HepG2 (cell line): ENCODE measurements around the gene CTDP1. TPM values are rescaled to one million over a fixed set of nuclear protein-coding genes. Genes with fewer than 3 reads are reported as not detected.

Source experiments
- CC2D1A ChIP-seq: sonication (generic); formaldehyde crosslinking; IDR thresholded peaks from 2 replicates; pipeline ENCODE4 v1.8.1; 2023; ENCODE audit warnings: mild to moderate bottlenecking, missing genetic modification reagents
- DNMT1 ChIP-seq: sonication (generic); formaldehyde crosslinking; IDR thresholded peaks from 2 replicates; pipeline ENCODE4 v1.5.1; 2020; ENCODE audit warnings: mild to moderate bottlenecking, missing genetic modification reagents
- GATAD1 ChIP-seq: IDR thresholded peaks from 2 replicates; pipeline ENCODE4 v1.6.1; 2016; ENCODE audit warnings: missing genetic modification reagents, missing compliant biosample characterization
- KAT7 ChIP-seq: IDR thresholded peaks from 2 replicates; pipeline ENCODE4 v1.6.1; 2018; ENCODE audit warnings: borderline replicate concordance, missing compliant biosample characterization
- NFKB2 ChIP-seq: sonication (generic); formaldehyde crosslinking; IDR thresholded peaks from 2 replicates; pipeline ENCODE4 v1.4.0; 2020; ENCODE audit warnings: missing genetic modification reagents, borderline replicate concordance
- SALL1 ChIP-seq: sonication (generic); formaldehyde crosslinking; IDR thresholded peaks from 2 replicates; pipeline ENCODE4 v1.8.0; 2022; ENCODE audit warnings: mild to moderate bottlenecking, missing genetic modification reagents
- SMARCC2 ChIP-seq: fragments of 450-650 bp; IDR thresholded peaks from 2 replicates; pipeline ENCODE4 v1.6.1; 2017; ENCODE audit warnings: antibody characterized with exemption, mild to moderate bottlenecking
- ZNF549 ChIP-seq: sonication (generic); formaldehyde crosslinking; IDR thresholded peaks from 2 replicates; pipeline ENCODE4 v1.5.0; 2020; ENCODE audit warnings: missing genetic modification reagents
- ZSCAN22 ChIP-seq: sonication (generic); formaldehyde crosslinking; IDR thresholded peaks from 2 replicates; pipeline ENCODE4 v1.4.0; 2020; ENCODE audit warnings: mild to moderate bottlenecking, missing genetic modification reagents
- polyA plus RNA-seq, 8 experiments: library from polyadenylated mRNA; depleted of rRNA in 3 of 8; stranded (reverse) in 7 of 8; unstranded in 1 of 8; fragments of >200 nt; fragmentation: Illumina TruSeq in 4 of 8; extraction: Trizol in 4 of 8; gene quantifications; 2 replicates each; pipeline versions ENCODE4 v1.2.1 to v1.2.3, GENCODE V29; 2011 to 2016; ENCODE audit warnings: low read depth in 4 of 8, missing spikeins in 1 of 8, mixed read lengths in 1 of 8; ENCODE audit not compliant: insufficient read depth in 1 of 8
- total RNA-seq, 5 experiments: library from RNA; depleted of rRNA; stranded (reverse); fragments of >200 nt; fragmentation: Illumina TruSeq; extraction: Trizol; gene quantifications; 2 replicates each; pipeline ENCODE4 v1.2.3, GENCODE V29; 2016; ENCODE audit warnings: low read depth in 1 of 5
- TF ChIP-seq, protein P1 (sequence below): sonication (generic); formaldehyde crosslinking; IDR thresholded peaks from 2 replicates; pipeline ENCODE4 v1.8.1; 2023; ENCODE audit warnings: mild to moderate bottlenecking, inconsistent platforms, moderate library complexity, missing genetic modification reagents, borderline replicate concordance
- TF ChIP-seq, protein P2 (sequence below): sonication (generic); formaldehyde crosslinking; IDR thresholded peaks from 2 replicates; pipeline ENCODE4 v1.9.0; 2022; ENCODE audit warnings: missing genetic modification reagents, mild to moderate bottlenecking, borderline replicate concordance
- TF ChIP-seq, protein P3 (sequence below): IDR thresholded peaks from 2 replicates; pipeline ENCODE4 v1.6.1; 2012; ENCODE audit warnings: low read length, improper control_type of control experiment
- TF ChIP-seq, protein P4 (sequence below): sonication (generic); formaldehyde crosslinking; IDR thresholded peaks from 2 replicates; pipeline ENCODE4 v1.4.0; 2020; ENCODE audit warnings: low read depth, mild to moderate bottlenecking, missing genetic modification reagents
- TF ChIP-seq, protein P5 (sequence below): sonication (generic); formaldehyde crosslinking; IDR thresholded peaks from 2 replicates; pipeline ENCODE4 v1.4.0; 2020; ENCODE audit warnings: mild to moderate bottlenecking, missing genetic modification reagents

Gene CTDP1
- total and polyA plus RNA-seq, 2 of the 13 experiments (the other 11 are each of a cell fraction or from before 2014, with no cell fraction given), result 6.9 to 11.0 TPM

DNA sequence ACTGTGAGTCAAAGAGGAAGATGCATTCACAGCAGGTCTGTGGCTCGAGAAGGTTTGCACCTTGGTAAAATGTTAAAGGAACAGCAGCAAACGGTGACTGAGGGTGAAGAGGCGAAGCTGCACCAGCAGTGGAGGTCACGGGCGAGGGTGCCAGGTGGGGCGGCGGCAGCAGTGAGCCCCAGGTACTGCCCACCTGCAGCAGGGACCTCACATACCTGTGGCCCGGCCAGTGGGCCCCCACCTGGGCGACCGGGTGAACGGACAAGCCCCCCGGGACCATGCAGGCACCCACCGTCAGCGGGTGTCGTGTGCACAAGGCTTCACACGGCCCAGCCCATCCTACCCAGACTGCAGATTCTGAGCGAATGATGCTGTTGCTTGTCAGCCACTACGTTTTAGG lies 94.5 kb downstream of the CTDP1 start (continued):
- TF ChIP-seq, protein P1, sequence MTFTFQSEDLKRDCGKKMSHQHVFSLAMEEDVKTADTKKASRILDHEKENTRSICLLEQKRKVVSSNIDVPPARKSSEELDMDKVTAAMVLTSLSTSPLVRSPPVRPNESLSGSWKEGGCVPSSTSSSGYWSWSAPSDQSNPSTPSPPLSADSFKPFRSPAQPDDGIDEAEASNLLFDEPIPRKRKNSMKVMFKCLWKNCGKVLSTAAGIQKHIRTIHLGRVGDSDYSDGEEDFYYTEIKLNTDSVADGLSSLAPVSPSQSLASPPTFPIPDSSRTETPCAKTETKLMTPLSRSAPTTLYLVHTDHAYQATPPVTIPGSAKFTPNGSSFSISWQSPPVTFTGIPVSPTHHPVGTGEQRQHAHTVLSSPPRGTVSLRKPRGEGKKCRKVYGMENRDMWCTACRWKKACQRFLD (CRISPR knock-in tag), result no peak
- TF ChIP-seq, protein P2, sequence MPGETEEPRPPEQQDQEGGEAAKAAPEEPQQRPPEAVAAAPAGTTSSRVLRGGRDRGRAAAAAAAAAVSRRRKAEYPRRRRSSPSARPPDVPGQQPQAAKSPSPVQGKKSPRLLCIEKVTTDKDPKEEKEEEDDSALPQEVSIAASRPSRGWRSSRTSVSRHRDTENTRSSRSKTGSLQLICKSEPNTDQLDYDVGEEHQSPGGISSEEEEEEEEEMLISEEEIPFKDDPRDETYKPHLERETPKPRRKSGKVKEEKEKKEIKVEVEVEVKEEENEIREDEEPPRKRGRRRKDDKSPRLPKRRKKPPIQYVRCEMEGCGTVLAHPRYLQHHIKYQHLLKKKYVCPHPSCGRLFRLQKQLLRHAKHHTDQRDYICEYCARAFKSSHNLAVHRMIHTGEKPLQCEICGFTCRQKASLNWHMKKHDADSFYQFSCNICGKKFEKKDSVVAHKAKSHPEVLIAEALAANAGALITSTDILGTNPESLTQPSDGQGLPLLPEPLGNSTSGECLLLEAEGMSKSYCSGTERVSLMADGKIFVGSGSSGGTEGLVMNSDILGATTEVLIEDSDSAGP (CRISPR knock-in tag), result no peak
- no peak for TF ChIP-seq GATAD1
- no peak for TF ChIP-seq KAT7 (CRISPR knock-in tag)
- TF ChIP-seq, protein P3, sequence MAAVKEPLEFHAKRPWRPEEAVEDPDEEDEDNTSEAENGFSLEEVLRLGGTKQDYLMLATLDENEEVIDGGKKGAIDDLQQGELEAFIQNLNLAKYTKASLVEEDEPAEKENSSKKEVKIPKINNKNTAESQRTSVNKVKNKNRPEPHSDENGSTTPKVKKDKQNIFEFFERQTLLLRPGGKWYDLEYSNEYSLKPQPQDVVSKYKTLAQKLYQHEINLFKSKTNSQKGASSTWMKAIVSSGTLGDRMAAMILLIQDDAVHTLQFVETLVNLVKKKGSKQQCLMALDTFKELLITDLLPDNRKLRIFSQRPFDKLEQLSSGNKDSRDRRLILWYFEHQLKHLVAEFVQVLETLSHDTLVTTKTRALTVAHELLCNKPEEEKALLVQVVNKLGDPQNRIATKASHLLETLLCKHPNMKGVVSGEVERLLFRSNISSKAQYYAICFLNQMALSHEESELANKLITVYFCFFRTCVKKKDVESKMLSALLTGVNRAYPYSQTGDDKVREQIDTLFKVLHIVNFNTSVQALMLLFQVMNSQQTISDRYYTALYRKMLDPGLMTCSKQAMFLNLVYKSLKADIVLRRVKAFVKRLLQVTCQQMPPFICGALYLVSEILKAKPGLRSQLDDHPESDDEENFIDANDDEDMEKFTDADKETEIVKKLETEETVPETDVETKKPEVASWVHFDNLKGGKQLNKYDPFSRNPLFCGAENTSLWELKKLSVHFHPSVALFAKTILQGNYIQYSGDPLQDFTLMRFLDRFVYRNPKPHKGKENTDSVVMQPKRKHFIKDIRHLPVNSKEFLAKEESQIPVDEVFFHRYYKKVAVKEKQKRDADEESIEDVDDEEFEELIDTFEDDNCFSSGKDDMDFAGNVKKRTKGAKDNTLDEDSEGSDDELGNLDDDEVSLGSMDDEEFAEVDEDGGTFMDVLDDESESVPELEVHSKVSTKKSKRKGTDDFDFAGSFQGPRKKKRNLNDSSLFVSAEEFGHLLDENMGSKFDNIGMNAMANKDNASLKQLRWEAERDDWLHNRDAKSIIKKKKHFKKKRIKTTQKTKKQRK, result no peak
- no peak for TF ChIP-seq CC2D1A (CRISPR knock-in tag)
- no peak for TF ChIP-seq NFKB2 (CRISPR knock-in tag)
- no peak for TF ChIP-seq DNMT1 (CRISPR knock-in tag)
- TF ChIP-seq, protein P4, sequence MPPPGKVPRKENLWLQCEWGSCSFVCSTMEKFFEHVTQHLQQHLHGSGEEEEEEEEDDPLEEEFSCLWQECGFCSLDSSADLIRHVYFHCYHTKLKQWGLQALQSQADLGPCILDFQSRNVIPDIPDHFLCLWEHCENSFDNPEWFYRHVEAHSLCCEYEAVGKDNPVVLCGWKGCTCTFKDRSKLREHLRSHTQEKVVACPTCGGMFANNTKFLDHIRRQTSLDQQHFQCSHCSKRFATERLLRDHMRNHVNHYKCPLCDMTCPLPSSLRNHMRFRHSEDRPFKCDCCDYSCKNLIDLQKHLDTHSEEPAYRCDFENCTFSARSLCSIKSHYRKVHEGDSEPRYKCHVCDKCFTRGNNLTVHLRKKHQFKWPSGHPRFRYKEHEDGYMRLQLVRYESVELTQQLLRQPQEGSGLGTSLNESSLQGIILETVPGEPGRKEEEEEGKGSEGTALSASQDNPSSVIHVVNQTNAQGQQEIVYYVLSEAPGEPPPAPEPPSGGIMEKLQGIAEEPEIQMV, result no peak
- TF ChIP-seq SALL1 (CRISPR knock-in tag), result no peak
- TF ChIP-seq ZSCAN22 (CRISPR knock-in tag), result no peak
- no peak for TF ChIP-seq SMARCC2
- TF ChIP-seq ZNF549 (CRISPR knock-in tag), result no peak
- TF ChIP-seq, protein P5, sequence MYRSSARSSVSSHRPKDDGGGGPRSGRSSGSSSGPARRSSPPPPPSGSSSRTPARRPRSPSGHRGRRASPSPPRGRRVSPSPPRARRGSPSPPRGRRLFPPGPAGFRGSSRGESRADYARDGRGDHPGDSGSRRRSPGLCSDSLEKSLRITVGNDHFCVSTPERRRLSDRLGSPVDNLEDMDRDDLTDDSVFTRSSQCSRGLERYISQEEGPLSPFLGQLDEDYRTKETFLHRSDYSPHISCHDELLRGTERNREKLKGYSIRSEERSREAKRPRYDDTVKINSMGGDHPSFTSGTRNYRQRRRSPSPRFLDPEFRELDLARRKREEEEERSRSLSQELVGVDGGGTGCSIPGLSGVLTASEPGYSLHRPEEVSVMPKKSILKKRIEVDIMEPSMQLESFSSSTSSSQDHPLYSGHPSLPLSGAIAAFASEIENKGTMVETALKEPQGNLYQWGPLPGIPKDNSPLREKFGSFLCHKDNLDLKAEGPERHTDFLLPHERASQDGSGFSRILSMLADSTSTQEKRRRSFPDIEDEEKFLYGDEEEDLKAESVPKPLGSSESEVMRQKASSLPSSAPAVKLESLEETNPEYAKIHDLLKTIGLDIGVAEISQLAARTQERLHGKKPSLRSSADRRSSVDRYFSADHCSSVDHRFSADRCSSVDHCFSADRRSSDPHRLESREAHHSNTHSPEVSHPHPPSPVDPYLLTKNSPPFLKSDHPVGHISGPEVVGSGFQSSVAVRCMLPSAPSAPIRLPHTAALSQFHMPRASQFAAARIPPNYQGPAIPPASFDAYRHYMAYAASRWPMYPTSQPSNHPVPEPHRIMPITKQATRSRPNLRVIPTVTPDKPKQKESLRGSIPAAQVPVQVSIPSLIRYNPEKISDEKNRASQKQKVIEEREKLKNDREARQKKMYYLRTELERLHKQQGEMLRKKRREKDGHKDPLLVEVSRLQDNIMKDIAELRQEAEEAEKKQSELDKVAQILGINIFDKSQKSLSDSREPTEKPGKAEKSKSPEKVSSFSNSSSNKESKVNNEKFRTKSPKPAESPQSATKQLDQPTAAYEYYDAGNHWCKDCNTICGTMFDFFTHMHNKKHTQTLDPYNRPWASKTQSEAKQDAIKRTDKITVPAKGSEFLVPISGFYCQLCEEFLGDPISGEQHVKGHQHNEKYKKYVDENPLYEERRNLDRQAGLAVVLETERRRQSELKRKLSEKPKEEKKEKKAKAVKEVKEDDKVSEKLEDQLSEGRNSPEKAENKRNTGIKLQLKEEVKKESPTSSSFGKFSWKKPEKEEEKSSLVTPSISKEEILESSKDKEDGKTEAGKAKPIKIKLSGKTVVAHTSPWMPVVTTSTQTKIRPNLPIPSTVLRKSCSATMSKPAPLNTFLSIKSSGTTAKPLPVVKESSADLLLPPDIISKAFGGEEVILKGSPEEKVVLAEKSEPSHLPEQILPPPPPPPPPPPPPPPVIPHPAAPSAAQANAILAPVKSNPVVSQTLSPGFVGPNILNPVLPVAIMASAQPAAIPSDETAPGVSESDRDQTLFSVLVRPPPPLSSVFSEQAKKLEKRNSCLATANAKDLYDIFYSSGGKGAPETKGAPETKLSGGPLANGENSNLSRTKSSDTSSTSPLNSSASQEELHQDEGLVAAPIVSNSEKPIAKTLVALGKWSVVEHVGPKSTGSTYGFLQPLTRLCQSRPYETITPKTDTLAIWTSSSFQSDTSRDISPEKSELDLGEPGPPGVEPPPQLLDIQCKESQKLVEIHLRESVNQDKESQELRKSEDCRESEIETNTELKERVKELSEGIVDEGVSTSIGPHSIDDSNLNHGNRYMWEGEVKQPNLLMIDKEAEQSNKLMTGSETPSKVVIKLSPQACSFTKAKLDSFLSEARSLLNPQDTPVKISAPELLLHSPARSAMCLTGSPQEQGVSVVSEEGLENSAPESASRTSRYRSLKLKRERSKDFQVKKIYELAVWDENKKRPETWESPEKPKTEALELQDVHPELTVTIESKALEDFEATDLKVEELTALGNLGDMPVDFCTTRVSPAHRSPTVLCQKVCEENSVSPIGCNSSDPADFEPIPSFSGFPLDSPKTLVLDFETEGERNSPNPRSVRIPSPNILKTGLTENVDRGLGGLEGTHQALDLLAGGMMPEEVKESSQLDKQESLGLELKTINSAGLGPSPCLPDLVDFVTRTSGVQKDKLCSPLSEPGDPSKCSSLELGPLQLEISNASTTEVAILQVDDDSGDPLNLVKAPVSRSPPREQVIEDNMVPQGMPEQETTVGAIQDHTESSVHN (CRISPR knock-in tag), result no peak
- TF ChIP-seq, all 625 proteins: peak for 0
